SHP77 (cell line): ENCODE results near the gene ZNF615.
"Not testable (repeated sequence)": the region's sequence is repeated elsewhere in the genome, so short reads cannot be mapped to it uniquely, and the experiment has no call there.

Source experiments
- DNase-seq, 2 experiments: peaks; one replicate each; lab custom pipeline; 2025; lab: John Stamatoyannopoulos, UW

ZNF615 gene

DNA sequence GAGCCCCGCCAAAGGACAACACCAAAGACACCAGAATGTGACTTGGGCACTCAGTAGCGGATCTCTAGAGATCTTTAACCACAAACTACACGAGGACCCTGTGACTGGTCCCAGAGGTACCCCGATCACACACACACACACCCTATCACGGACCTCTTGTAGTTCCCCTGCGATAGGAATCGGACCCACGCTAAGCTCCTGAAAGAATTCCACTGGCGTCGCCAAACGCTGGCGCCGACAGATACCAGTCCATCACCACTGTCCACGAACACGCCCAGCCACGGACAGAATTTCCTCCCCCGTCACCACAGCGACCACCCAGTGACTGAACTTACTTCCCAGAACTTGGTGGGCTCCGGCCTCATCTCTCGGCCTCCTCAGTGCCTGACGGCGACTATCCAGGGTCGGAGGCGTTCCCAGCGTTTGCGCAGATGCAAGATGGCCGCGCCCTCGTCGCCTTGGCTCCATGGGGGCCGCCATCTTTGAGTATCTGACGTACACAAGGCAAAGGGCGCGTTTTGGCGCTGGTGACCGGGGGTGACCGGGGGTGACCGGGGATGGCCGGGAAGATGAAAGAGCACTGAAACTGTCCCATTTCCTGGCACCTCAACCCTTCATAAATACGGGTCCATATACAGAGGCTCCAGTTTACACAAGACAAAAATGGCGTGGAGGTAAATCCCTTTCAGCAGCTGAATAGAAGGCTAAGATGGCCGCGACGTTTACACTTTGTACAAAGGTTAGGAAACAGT is at the start of gene ZNF615:
TSS of gene ZNF615 (minus strand) at position 406 of the 752 bp plus-strand sequence. CDS start 4,500 bp downstream, outside the sequence.
- DNase-seq = peak; percentile 76 to 90

DNA sequence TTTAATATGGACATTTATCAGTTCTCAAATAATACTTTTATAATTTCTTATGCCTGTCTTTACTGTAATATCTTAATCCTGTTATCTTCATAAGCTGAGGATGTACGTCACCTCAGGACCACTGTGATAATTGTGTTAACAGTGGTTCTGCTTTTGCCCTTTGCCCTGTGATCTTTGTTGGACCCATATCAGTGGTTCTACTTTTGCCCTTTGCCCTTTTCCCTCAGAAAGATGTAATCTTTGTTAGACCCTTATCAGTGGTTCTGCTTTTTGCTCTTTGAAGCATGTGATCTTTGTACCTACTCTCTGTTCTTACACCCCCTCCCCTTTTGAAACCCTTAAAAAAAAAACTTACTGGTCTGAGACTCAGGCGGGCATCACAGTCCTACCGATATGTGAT is 48.5 kb upstream of the ZNF615 start:
- not testable (repeated sequence) for DNase-seq

DNA sequence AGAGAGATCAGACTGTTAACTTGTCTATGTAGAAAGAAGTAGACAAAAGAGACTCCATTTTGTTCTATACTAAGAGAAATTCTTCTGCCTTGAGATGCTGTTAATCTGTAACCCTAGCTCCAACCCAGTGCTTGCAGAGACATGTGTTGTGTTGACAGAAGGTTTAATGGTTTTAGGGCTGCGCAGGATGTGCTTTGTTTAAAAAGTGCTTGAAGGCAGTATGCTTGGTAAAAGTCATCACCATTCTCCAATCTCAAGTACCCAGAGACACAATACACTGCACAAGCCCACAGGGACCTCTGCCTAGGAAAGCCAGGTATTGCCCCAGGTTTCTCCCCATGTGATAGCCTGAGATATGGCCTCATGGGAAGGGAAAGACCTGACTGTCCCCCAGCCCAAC is 43.7 kb upstream of the ZNF615 start:
- not testable (repeated sequence) for DNase-seq

DNA sequence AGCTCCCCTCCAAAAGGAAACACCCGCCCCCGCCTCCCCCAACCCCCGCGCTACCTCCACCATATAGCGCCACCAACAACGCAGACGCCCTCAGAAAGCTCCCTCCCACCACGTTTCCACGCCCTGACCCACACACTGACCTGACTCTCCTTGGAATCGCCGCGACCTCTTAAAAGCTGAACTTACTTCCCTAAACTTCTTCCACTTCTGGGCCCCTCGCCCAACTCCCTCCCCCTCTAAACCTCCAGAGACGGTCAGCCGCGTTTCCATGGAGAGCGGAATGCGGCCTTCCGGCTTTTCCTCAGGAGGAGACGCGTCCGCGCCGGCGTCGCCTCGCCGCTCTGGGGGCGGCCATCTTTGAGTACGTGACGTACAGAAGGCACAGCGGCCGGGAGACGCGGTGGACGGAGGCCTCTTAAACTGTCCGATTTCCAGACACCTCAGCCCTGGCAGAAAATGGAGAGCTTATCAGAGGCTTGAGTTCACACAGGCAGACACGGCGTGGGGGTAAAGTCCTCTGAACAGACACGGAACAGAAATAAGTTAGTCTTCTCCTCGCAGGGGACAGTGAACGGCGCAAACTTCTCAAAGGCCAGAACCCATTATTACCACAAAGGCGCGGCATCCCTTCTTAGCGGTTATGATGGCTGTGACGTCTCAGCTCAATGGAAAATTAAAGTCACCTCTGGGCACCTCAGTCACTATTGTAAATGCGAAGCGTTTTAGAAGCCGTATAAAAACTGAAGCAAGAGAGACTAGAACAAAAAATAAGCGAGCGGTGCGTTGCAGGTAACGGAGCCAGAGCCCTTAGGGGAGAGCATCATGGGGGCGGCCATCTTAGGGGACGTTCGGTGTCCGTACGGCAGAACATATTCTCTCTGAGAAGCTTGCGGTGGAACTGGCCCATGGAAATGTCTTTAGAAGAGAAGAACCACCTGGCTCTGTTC is 40.8 kb upstream of the ZNF615 start, which contains the start of gene ZNF432:
TSS of gene ZNF432 (minus strand) at position 284 of the 947 bp plus-strand sequence. CDS start 1,970 bp downstream, outside the sequence.
- DNase-seq = no peak

DNA sequence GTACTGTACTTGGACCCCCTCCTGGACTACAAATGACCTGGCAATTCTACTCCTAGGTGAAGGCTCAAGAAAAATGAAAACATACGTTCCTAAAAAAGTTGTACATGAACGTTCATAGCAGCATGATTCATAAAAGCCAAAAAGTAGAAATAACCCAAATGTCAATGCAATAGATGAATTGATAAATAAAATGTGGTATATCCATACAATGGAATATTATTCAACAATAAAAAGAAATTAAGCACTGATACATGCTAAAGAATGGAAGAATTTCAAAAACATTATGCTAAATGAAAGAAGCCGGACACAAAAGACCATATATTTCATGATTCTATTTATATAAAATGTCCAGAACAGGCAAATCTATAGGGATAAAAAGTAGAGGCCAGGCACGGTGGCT is 31.2 kb upstream of the ZNF615 start:
- no peak for DNase-seq

DNA sequence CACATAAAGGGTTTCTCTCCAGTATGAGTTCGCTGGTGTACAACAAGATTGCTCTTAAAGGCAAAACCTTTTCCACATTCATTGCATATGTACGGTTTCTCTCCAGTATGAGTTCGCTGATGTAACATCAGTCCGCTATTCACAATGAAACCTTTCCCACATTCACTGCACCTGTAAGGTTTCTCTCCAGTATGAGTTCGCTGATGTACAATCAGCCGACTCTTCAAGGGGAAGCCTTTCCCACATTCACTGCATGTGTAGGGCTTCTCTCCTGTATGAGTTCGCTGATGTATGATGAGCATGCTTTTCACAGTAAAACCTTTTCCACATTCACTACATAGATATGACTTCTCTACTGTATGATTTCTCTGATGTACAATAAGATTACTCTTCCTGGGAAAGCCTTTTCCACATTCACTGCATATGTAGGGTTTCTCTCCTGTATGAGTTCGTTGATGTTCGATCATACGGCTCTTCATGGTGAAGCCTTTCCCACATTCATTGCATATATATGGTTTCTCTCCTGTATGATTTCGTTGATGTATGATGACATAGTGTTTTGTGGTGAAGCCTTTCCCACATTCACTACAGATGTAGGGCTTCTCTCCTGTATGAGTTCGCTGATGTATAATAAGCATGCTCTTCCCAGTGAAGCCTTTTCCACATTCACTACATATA is 26.2 kb upstream of the ZNF615 start:
- no peak for DNase-seq

DNA sequence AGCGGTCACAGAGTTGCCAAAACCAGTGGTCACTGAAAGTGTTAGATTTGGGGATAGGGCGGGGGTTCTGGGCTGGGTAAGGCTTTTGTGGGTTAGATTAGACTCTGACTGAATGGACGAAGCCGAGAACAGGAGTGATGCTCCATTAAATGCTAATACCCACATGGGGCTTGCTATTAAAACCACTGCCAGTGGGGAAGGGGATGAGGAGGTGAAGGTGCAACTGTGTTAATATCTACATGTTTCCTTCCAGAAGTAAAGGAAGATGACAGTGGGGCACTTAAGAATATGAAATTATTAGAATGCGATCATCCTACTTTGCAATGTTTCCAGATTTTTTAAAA is 20.7 kb upstream of the ZNF615 start:
- DNase-seq = no peak

DNA sequence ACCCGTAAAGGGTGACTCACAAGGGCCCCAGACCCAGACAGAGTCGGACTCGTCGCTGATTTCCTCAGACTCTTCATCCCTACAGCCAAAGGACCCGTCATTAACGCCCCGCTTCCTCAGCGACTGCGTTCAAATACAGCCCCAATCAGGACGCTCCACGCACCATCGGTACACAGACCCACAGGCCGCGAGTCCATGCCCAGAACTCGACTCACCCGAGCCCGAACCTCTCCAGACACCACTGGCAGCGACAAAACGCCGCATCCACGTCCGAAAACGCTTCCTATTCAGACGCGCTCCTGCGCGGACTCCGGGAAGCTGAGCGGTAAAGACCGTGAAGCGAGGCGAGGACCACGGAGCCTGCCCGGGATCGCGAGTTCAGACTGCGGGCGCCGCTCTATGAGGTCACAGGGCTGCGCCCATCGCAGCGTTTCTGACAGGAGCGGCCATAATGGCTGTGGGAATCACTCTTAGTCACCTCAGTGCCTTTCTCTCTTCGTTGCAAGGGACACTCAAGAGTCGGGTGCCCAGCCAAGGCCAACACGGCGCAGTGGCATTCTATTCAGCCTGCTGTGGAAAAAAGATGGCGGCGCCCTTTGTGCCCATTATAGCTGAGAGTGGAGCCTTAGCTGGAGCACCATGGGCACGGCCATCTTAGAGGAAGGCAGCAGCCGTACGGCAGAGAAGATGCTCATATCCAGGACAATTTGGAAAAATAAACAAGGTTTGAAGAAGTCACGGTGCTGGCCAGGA is 20.2 kb upstream of the ZNF615 start, which contains the start of gene ZNF614:
TSS of gene ZNF614 (minus strand) at position 353 of the 753 bp plus-strand sequence. CDS start 2,634 bp downstream, outside the sequence.
- DNase-seq = peak; percentile 73 to 86

DNA sequence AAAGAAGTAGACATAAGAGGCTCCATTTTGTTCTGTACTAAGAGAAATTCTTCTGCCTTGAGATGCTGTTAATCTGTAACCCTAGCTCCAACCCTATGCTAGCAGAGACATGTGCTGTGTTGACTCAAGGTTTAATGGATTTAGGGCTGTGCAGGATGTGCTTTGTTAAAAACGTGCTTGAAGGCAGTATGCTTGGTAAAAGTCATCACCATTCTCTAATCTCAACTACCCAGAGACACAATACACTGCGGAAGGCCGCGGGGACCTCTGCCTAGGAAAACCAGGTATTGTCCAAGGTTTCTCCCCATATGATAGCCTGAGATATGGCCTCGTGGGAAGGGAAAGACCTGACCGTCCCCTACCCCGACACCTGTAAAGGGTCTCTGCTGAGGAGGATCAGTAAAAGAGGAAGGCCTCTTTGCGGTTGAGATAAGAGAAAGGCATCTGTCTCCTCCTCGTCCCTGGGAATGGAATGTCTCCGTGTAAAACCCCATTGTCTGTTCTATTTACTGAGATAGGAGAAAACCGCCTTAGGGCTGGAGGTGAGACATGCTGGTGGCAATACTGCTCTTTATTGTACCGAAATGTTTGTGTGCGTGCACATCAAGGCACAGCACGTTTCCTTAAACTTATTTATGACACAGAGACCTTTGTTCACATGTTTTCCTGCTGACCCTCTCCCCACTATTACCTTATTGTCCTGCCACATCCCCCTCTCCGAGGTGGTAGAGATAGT is 18.4 kb upstream of the ZNF615 start:
- not testable (repeated sequence) for DNase-seq

DNA sequence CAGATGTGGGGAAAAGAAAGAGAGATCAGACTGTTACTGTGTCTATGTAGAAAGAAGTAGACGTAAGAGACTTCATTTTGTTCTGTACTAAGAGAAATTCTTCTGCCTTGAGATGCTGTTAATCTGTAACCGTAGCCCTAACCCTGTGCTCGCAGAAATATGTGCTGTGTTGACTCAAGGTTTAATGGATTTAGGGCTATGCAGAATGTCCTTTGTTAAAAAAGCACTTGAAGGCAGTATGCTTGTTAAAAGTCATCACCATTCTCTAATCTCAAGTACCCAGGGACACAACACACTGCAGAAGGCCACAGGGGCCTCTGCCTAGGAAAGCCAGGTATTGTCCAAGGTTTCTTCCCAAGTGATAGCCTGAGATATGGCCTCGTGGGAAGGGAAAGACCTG is 16.5 kb upstream of the ZNF615 start:
- not testable (repeated sequence) for DNase-seq

DNA sequence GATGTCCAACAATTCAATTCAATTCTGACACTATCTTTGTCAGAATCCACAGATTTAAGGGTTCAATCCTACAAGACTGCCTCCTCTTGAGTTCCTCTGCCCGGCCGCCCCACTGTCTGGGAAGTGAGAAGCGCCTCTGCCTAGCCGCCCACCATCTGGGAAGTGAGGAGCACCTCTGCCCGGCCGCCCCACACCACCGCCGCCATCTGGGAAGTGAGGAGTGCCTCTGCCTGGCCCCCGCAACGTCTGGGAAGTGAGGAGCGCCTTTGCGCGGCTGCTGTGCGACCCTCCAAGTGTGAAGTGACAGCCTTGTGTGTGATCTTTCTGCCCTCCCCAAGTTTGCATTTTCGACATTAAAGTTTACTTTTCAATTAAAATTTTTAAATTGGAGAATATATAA is 14.2 kb upstream of the ZNF615 start:
- DNase-seq = no peak

DNA sequence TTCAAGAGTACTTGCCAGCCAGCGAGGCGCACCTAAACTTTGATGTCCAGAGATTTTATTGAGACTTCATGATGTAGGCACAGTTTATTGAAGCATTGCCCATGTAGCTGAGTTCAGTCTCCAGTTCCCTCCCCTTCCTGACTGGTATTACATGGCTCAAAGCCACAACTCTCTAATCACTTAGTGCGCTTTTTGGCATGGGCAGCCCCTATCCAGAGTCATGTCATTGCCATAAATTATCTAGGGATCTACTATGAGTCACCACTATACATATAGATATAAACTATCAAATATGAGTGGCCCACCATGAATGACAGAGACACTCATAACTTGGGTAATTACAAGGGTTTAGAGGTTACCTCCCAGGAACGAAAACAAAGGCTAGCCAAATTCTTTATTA is 12.5 kb upstream of the ZNF615 start:
- DNase-seq = no peak

DNA sequence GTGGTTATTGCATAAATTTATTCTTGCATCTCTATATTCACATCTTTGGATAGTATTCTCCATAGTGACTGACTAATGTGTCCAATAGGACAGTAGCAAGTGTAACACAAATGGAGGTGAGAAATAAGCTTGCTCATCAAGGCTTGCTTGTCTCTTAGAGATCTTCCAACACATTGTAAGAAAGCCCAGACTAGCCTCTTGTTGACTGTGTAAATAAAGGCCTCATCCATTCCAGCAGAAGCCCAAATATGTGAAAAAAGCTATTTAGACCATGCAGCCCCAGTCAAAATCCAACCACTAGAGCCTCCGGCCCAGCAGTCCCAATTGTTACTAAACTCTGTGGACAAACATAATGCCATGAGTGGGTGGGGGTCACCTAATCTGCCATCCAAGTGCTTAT is 2.7 kb upstream of the ZNF615 start:
- no peak for DNase-seq

DNA sequence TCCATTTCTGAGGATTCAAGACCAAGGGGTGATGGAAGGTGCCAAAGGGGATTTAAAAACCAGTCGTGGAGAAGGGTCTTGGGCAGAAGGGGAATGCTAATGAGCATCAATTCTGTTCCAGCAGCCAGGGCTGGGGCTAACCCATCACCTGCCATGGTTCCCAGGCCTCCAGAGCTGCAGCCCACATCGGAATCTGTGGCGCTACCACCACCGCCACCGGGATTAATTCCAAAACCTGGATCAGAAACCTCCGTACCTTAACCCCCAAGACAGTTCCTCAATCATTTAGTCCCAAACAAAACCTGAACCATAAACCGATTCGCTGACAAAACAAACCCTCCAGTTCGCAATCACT is 583 bp downstream of the ZNF615 start:
- DNase-seq = peak; percentile 1 to 20

DNA sequence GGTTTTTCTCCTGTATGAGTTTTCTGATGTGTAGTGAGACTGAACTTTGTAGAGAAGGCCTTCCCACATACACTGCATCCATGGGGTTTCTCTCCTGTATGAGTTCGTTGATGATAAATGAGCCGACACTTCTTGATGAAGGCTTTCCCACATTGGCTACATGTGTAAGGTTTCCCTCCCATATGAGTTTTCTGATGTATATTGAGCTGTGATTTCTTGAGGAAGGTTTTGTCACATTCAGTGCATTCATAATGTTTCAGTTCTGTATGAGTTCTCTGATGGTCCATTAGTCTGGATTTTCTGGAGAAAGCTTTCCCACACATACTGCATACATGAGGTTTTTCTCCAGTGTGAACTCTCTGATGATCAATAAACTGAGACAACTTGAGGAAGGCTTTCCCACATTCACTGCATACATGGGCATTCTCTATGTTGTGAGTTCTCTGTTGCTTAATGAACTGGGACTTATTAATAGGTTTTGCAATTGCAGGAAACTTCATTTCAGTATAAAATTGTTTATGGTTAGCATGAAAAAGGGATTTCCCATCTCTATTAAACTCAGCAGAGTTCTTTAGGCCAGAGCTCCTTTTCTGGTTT is 13.9 kb downstream of the ZNF615 start:
- DNase-seq = no peak

DNA sequence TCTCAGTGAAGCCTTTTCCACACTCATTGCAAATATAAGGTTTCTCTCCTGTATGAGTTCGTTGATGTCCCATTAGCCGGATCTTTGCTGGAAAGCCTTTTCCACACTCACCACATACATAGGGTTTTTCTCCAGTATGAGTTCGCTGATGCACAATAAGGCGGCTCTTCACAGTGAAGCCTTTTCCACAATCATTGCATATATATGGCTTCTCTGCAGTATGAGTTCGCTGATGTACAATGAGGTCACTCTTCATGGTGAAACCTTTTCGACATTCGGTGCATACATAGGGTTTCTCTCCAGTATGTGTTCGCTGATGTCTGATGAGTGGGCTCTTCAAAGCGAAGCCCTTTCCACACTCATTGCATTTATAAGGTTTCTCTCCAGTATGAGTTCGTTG is 14.6 kb downstream of the ZNF615 start:
- DNase-seq = no peak

DNA sequence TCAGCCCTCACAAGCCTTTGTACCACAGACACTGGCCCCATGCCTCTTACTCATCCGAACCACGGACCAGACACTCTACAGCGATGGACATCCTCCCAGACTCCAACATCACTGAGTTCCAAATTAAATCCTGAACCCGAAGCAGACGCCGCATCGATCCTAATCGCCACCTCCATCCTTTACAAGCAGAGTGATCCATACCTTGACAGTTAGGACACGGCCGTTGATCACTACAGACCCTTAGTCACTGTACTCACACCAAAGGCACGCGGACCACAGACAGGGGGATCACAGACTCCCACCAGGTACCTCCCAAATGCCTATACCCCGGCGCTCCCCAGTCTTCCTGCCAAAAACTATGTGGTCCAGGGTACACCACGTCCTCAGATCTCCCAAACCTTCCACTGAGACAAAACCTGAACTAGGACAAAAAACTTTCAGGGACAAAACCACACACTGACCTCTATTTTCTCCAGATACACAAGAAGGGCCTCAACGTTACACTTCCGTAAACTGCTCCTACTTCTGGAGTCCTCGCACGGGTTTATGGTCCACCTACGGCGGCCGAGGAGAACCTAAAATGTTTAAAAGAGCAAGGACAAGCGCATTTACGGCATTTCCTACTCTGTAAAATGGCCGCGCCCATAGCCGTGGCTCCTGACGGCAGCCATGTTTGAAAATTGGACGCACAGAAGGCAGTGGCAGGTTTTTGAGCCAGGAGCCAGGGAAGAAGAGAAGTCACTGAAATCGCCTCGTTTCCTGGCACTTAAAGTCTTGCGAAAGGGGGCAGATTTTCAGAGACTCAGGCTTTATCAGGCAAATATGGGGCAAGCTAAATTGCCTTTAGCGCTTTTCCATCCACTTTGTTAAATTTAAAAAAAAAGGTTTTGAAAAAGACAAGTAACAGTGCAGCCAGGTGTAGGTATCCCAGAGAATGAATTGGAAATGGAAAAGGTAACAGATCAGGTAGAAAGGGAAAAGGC is 21.4 kb downstream of the ZNF615 start, which contains the start of gene ZNF350:
TSS of gene ZNF350 (minus strand) at position 532 of the 983 bp plus-strand sequence. CDS start 12,480 bp downstream, outside the sequence.
- peak; percentile 44 to 75 for DNase-seq

DNA sequence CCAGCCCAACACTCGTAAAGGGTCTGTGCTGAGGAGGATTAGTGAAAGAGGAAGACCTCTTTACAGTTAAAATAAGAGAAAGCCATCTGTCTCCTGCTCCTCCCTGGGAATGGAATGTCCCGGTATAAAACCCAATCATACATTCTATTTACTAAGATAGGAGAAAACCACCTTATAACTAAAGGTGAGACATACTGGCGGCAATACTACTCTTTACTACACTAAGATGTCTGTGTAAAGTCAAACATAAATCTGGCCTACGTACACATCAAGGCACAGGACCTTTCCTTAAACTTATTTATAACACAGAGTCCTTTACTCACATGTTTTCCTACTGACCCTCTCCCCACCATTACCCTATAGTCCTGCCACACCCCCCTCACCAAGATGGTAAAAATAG is 24.6 kb downstream of the ZNF615 start:
- DNase-seq = no peak

DNA sequence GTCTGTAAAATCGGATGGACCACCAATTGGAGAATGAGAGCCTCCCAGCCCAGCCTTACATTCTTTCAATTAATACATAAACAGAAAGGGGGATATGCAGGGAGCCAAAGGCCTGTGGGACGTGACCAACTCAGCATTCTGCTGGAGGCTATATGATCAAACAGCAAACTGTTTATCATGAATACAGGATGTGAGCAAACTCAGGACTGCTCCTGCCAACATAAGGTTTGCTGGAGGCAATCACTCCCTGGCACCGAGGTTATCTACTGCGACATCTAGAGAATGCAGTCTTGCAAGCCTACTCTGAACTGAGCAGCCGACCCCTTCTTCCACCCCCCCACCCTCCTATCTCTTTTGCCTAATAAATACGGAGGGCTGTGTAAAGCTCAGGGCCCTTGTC is 27.1 kb downstream of the ZNF615 start:
- DNase-seq = not testable (repeated sequence)
